Activated CD8-positive, alpha-beta memory T cell treated with anti-CD3 and anti-CD28 coated beads, Interleukin-2, amount 50 U/mL, for 24 hours (primary cell): ENCODE results near the gene AKT2.
"Not testable (repeated sequence)": the region's sequence is repeated elsewhere in the genome, so short reads cannot be mapped to it uniquely, and the experiment has no call there.

Source experiments
- DNase-seq: peaks from one replicate; pipeline ENCODE4 v3.0.0-alpha.2; 2020; ENCODE audit errors: extremely low read depth

AKT2 gene

GRCh38 chr19:40284501-40285352 is at the start of gene AKT2:
Gene AKT2, minus strand, starts transcription at chr19:40285345. Its CDS starts 20,078 bp downstream, at chr19:40265267.
- DNase-seq: peak; percentile 31

- DNase-seq: not testable (repeated sequence)
Measured at GRCh38 chr19:40333083-40333482, 47.9 kb upstream of the AKT2 start.

DNA sequence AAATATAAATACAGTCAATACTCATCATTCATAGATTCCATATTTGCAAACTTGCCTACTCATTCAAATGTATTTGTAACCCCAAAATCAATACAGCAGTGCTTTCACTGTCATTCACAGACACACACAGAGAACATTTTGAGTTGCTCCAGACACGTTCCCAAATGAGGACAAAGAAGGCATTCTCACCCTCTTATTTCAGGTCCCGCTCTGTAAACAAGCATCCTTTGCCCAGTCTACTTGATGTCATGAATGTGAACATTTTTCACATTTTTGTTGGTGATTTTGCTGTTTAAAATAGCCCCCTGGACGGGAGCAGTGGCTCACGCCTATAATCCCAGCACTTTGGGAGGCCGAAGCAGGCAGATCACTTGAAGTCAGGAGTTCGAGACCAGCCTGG is 47.5 kb upstream of the AKT2 start:
- no peak for DNase-seq

DNA sequence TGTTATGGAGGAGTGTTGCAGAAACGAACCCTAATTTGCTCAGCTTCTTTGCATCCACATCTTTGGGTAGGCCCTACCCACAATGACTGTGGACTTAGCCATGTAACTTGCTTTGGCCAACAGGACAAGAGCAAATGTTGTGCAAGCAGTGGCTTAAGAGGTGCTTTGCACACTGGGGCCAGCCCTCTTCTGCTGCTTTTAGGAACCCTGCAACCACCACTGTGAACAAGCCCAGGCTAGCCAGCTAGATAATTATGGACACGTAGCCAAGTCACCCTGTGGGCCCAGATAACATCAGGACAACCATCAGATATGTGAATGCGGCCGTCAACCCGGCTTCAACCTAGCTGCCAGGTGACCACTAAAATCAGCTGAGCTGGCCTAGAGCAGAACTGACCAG is 45.9 kb upstream of the AKT2 start:
- no peak for DNase-seq

DNA sequence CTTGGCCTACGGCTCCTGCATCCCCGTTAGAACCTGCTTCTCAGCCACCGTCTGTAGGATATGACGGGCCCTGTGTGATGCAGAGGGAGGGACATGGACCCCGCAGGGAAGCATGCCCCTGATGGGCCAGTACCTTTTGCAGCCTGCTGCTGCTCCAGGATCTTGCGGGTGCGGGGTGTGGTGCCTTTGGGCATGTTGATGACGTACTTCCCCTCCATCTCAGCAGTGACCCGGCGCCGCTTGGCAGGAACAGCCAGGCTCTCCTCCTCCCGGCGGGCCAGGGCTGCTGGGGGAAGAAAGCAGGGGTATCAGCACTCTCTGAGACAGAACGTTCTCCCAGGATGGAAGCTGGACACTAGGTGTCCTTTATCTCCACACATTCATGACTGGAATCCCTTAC is 41.1 kb upstream of the AKT2 start:
- DNase-seq: no peak

DNA sequence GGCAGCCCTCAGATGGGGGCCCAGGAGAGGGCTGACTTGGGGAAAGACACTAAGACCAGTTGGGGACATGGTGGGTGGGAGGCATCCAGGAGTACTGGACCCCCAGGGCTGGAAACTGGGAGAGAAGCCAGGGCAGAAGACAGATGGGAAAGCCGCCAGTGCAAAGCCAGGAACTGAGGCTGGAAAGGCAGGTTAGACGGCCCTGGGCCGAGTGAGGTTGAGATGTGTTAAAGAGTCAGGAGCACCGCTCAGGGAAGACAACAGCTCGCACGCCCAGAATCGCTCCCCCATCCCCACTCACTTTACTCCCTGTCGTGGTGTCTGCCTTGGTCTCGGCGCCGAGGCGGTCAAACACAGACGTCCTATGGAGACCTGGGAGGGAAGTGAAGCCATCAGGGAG is 38.6 kb upstream of the AKT2 start:
- DNase-seq: no peak

GRCh38 chr19:40322951-40323615 is 37.9 kb upstream of the AKT2 start:
- DNase-seq: no peak

- no peak for DNase-seq
Measured at GRCh38 chr19:40322271-40322610, 37.1 kb upstream of the AKT2 start.

DNA sequence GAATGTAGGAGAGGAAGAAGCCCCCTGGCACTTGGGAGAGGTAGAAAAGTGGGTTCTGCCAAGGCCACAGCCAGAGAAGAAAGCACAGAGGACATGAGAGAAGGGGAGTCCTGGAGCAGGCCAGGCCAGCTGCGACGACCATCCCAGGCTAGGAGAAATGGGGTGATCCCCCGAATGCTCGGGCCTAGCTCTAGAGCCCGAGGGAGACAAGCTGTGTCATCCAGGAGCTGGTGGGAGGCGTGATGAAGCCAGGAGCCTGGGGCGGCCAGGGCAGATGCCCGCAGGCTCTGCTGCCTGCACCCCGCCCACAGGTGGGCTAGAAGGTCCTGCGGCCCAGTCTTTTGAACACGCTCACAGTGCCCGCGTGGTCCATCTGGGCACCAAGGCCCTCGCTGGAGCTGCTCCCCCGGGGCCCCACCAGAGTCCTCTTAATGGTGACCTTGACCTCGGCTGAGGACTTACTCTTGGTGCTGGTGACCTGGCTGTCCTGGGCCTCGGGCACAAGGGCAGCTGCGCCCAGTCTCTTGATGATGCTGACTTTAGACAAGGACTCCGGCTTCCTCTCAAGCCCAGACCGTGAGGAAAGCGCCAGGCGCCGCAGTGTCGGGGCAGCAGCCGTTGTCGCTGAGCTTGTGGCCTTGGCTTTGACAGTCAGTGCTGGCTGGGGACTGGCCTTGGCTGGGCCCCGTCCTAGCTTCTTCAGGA is 36.6 kb upstream of the AKT2 start:
- DNase-seq: no peak

DNA sequence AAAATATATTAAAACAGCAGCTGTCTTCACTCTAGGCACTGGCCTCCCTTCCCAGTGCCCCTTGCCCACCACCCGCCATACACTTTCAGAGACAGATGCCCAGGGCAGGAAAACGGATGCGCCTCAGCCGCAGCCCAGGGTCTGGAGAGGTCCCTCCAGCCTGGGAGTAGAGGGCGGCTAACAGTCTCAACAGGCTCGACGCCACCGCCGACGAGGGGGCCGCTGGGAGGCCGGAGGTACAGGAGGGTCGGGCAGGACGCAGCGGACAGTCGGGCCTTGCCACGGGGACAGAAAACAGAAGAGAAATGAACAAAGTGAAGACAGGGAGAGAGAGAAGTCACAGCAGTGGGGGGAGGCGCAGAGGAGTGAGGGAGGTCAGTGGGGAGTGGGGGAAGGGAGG is 35.9 kb upstream of the AKT2 start:
- DNase-seq: no peak

- DNase-seq: no peak
Measured at GRCh38 chr19:40320558-40320935, 35.4 kb upstream of the AKT2 start.

DNA sequence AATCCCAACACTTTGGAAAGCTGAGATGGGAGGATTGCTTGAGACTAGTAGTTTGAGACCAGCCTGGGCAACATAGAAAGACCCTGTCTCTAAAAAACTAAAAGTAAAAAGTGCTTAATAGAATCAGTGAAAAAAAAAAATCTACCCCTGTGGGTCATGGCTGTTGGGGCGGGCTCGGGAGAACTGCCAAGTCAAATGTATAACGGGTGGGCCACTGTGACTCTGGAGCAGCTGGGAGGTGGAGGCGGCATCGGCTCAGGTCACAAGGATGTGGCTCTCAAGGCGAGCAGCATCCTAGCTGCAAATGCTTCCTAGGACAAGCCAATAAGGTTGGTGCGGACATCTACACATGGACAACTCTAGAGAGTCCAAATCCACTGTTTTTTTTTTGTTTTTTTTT is 32.2 kb upstream of the AKT2 start:
- no peak for DNase-seq

DNA sequence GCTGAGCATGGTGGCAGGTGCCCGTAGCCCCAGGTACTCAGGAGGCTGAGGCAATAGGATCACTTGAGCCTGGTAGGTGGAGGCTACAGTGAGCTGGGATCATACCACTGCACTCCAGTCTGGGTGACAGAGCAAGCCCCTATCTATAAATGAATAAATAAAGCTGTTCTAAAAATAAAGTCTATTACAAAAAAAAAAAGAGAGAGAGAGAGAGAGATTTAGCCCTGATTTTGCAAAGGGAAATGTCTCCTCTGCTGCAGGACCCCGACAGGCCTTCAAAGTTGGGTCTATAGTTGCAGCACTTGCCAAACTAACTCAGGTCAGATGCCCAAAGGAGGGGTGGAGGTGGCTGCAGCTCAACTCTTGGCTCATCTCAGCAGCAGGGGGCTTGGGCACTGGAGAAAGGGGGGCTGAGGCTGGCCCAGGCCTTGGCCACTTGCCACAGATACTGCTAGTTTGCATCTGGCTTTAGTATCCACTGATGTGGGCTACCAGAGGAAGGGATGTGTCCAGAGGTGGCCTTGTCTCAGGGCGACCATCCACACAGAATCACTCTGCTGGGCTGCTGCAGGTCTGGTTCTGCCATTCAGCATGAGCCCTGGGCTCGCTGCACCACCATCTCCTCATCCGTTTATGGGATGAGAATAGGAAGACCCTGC is 30.8 kb upstream of the AKT2 start:
- no peak for DNase-seq

DNA sequence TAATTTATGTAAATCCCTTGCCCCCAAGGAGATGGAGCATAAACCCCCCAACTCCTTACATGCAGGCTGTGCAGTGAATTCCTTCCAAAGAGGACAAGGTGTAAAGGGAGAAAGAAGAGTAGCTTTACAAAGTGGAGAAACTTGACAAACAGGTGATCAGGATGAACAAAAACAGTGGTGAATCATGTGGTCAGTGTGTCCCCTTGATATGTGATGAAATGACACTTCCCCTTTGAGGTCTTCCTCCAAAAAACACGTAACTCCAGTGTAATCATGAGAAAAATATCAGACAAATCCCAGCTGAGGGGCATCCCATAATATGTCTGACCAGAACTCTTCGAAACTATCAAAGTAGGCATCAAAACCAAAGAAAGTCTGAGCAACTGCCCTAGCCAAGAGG is 29.5 kb upstream of the AKT2 start:
- no peak for DNase-seq

- no peak for DNase-seq
Measured at GRCh38 chr19:40313229-40313983, 28.3 kb upstream of the AKT2 start.

GRCh38 chr19:40312533-40312932 is 27.4 kb upstream of the AKT2 start:
- no peak for DNase-seq

DNA sequence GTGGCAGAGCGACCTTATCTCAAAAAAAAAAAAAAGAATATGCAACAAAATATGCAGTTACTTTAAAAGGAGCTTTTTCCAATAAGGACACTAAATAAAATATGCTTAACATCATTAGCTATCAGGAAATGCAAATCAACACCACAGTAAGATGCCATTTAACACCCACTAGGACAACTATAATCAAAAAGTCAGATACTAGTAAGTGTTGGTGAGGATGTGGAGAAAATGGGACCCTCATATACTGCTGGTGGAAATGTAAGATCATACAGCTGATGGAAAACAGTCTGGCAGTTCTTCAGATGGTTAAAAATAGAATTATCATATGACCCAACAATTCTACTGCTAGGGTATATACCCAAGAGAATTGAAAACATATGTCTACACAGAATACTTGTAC is 24.5 kb upstream of the AKT2 start:
- no peak for DNase-seq

GRCh38 chr19:40305403-40305802 is 20.3 kb upstream of the AKT2 start:
- DNase-seq: peak; percentile 29

GRCh38 chr19:40304306-40304705 is 19.2 kb upstream of the AKT2 start:
- DNase-seq: no peak

- no peak for DNase-seq
Measured at GRCh38 chr19:40303765-40304164, 18.6 kb upstream of the AKT2 start.

DNA sequence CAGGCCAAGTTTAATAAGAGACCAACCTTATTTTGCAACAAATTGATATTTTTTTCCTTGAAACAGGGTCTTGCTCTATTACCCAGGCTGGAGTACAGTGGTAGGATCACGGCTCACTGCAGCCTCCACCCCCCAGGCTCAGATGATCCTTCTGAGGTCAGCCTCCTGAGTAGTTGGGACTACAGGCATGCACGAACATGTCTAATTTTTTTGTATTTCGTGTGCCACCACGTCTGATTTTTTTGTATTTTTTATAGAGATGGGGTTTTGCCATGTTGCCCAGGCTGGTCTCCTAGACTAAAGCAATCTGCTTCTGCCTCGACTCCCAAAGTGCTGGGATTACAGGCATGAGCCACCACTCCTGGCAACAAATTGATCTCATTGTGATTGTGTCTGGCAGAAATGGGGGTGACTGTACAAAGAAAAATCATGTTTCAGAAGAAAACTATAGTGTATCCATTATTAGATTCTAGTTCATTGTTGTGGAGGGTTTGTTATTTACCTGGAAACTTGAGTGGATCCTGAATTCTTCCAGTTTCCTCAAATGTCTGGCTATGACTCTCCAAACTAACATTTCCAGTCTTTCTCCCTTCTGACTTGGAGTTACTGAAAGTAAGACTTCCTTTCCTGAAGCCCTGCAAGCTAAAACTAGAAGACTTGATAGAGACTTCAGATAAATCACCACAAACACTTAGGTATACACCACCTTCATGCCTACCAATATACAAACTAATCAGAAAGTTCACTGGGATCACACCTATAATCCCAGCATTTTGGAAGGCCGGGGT is 17.3 kb upstream of the AKT2 start:
- no peak for DNase-seq
